Stimulated activated CD4-positive, alpha-beta T cell treated with anti-CD3 and anti-CD28 coated beads, Interleukin-4, amount 100 ng/mL, for 1 hour (primary cell): ENCODE measurements around the gene ATP5IF1.

Experiments
- DNase-seq: peaks from one replicate; pipeline ENCODE4 v3.0.0-alpha.2; 2020

Gene ATP5IF1

DNA sequence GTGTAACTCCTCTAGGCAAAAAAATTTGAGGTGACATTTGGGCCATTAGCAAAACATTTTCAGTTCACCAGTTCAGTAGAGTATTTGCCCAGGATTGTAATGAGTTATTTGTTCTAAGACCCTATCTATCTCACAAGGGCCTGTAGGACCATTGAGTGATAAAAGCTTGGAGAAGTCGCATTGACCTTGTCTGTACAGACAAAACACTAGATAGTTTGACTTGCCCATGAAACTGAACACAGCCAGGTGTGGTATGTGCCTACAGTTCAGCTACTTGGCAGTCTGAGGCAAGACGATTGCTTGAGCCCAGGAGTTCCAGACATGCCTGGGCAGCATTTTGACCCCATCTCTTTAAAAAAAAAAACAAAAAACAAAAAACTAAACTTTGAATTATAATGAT, 3.1 kb downstream of the ATP5IF1 start:
- no peak for DNase-seq

DNA sequence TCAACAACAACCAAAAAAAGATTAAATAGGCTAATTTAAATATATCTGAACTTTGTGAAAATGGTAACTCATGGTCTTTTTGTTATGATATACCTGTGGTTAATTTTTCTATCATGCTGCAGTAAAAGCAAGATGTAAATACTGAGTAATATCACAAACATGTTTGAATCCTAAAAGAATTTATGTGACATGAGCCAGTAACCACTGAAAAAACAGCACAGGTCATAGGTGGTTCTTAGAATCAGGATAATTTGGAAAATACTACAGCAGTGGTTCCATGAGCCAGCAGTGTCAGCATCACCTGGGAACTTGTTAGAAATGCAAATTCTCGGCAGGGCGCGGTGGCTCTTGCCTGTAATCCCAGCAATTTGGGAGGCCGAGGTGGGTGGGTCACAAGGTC, 4.1 kb downstream of the ATP5IF1 start:
- no peak for DNase-seq

DNA sequence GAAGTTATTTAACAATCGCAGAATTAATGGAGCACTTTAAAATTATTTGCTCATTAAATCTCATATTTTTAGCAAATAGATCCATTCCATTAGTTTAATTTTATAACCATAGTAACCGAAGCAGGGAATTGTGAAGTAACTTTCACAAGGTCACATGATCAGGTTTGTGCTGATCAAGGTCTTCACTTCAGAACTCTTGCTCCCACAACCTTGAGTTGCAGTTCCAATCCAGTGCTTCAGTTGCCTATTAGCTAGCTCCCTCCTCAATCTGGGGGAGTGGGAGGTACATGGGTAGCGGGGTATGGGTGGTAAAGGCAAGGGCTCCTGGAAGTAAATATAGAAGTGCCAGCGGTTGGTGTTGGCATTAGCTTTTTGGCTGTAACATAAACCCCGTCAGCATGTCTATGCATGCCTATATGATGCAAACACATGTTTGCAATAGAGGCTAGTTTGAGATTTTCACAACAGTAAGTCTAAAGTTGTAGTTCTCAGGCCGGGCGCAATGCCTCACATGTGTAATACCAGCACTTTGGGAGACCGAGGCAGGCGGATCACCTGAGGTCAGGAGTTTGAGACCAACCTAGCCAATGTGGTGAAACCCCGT, 5.8 kb downstream of the ATP5IF1 start:
- DNase-seq = no peak

DNA sequence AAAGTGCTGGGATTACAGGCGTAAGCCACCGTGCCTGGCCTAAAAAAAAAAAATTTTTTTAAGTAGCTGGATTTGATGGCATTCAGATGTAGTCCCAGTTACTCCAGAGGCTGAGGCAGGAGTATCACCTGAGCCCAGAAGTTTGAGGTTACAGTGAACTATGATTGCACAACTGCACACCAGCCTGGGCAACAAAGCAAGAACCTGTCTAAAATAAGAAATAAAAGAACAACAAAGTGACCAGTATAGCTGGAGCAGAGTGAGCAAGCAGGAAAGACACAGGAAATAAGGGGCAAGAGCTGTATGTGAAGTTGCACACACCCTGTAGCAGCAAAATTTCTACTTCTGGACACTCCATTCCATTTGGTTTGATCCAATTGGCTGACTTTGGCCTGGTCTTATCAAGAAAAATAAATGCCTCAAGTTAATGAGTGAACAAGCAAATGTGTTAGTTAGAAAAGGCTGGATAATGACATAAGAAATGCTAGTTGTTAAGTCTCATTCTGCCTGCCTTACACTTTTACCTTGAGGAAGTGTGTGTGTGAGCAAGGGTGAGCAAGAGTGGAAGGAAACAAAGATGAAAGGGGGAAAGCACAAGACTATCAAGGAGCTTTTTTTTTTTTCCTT, 7.9 kb downstream of the ATP5IF1 start:
- DNase-seq = no peak

DNA sequence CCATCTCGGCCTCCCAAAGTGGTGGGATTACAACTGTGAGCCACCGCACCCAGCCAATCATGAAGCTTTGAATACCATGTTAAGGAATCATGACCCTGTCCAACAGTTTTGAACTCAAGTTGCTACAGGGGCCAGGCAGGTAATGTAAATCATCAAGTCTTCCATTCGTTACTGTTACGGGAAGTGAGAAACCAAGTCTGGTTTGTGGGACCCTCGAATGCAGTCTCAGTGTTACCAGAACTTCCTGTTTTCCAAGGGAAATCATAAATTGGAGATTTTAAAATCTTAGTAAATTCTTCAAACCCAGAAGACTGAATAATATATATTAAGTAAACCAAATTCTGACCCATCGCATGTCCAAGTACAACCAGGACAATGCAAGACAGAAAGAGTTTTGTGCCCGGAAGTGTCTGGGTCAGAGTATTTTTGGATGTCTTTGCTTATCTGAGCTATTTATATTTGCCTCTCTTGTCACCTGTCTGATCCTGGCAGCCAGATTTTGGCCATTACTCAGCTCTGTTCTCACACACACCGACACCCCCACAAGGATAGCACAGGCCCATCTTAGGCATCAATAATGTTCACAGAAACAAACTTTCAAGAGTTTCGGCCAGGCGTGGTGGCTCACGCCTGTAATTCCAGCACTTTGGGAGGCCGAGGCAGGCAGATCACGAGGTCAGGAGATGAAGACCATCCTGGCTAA, 8.8 kb downstream of the ATP5IF1 start:
- DNase-seq = no peak

DNA sequence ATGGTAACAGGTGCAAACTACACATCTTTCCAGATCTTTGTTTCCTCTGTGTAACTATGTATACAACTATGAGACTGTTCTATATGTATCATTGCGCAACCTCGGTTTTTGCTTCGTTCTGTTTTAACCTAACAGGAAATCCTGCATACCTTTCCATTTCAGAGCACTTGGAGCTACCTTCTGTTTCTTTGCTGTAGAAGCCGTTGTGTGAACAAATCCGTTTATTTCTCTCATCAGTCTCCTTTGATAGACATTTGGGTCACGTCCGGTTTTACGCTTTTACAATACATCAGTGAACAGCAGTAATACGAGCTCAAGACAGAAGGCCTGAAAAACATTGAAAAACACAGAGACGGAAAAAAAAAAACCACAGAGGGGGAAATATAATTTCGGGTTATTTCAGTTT, 10.5 kb downstream of the ATP5IF1 start:
- no peak for DNase-seq

DNA sequence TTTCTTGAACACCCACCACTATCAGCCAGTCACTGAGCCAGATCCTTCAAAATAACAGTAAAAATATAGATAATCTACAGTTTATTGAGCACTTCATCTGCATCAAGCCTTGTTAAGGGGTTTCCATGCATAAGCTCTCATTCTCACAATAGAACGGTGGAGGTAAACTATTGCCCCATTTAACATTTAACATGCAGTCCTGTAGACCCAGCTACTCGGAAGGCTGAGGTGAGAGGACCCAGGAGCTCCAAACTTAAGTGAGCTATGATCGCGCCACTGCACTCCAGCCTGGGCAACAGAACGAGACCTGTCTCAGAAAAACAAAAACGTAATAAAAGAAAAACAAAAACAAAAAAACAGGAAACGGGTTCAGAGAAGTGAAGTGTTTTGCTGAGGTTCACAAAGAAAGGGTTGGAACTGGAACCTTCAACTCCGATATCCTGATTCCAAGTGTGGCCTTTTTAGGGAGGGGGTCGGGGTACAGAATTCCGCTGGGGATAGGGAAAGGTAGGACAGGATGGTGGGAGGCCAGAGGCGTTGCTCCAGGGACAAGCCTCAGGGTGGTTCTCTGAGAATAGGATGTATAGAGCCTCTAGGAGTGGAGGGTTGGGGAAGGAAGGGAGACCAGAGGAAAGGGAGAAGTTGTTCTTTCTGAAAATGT, 11.8 kb downstream of the ATP5IF1 start:
- DNase-seq = no peak

DNA sequence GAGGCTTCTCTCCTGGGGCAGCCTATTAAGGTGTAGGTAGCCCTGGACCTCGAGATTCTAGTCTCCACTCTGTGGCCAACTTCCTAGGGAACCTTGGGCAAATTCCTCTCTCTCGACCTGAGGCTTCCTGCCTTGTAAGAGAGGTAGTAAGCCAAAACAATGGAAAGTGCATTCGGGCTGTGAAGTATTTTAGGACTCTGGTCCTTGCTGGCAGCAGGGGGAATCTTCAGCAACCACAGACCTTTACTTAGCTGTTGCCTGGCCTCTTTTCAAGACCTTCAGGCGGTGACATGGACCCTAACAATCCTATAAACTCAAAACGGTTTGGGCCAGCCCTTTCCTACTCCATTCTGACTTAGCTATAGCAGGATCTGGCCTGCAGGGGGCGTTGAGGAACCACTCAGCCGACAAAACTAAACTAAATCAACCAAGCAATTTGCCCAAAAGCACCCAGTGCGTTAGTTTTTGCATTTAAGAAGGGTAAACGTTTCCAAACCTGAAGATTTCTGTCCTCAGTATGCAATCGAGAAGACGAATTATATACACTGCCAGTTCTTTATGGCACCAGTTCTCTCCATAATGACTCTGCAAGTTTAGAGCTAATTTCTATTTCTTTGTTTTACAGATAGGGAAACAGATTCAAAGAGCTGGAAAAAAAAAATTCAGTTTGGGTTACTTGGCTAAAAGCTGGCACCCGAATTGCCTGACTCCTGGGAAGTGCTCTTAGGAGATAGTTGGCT, 12.5 kb downstream of the ATP5IF1 start:
- DNase-seq = peak; percentile 79

DNA sequence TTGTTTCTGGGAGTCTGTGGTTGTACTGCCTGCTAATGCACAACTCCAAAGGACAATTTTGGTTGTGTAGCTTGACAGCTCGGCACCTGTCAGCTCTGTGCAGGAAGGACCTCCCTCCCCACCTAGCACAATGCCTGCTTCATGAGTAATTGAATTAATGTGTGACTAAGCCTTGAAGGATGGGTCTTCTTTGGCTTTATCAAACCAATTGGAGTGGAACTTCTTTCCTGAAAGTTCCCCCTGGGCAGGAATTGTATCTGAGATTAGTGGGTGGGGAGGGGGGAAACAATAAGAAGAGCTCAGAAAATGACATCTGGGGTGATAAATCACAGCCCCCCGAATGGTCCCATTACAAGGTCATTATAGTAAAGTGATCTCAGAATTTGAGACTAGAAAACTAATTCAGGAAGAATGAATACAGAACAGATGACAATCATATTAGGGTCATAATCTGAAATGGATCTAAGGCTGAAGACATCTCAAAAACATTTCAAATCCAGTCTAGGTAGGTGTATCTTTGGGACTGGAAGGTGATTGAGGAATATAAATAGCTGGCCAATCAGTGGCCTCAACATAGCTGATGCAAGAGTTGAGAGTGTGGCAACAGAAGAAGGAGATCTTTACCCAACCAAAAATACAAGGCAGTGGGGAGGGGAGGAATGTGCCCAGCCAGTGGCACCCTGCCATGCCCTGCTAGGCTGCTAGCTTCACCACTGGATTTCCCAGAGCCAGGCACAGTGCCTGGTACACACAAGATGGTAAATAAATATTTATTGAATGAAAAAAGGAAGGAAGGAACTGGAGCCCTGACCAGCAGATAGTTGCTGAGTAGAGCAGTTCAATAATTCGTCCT, 13.3 kb downstream of the ATP5IF1 start:
- peak; percentile 23 for DNase-seq

DNA sequence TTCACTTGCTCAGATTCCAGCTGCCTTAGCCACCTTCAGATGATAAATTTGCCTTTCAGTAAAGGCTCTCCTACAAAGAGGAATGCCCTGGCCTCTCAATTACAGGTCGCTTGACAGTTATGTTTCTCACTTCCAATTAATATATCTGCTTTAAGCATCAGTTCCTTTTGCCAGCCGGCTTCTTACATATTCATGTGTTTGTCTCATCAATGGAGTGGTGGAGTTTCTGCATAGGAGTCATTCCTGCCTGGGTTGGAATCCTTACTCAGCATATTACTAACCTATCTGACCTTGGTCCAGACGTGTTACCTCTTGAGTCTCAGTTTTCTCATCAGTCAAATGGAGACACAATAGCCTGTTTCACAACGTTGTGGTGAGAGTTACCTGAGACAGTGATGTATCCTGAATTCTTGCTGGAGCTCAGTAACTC, 14.0 kb downstream of the ATP5IF1 start:
- no peak for DNase-seq

DNA sequence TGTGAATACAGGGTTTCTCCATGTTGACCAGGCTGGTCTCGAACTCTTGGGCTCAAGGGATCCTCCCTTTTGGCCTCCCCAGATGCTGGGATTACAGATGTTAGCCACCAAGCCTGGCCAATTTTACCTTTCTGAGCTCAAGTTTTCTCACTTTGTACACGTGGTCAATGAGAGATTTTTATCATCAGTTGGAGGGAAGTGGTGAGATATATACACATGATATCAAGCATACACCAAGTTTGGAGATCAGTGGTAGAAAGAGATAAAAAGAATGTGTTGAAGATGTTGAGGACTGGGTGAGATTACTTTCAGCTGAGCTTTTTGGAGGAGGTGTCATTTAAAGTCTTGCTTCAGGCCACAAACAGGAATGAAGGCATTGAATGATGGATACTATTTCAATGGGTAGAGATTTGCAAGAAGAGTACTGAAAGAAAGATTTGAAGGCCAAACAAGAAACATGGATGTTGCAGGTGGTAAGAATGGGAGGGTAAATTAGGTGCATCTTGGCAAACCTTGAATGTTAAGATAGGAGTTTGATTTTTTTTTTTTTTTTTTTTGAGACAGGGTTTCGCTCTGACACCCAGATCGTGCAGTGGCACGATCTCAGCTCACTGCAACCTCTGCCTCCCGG, 20.4 kb downstream of the ATP5IF1 start:
- DNase-seq = no peak

DNA sequence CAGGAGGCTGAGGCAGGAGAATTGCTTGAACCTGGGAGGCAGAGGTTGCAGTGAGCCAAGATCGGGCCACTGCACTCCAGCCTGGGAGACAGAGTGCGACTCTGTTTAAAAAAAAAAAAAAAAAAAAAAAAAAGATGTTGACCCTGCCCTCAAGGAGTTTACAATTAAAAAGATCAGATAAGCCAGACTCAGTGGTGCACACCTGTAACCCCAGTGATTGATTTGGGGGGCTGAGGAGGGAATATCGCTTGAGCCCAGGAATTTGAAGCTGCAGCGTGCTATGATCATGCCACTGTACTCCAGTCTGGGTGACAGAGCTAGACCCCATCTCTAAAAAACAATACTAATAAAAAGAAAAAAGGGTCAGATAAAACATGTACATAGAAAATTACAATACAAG, 21.8 kb downstream of the ATP5IF1 start:
- DNase-seq = no peak

DNA sequence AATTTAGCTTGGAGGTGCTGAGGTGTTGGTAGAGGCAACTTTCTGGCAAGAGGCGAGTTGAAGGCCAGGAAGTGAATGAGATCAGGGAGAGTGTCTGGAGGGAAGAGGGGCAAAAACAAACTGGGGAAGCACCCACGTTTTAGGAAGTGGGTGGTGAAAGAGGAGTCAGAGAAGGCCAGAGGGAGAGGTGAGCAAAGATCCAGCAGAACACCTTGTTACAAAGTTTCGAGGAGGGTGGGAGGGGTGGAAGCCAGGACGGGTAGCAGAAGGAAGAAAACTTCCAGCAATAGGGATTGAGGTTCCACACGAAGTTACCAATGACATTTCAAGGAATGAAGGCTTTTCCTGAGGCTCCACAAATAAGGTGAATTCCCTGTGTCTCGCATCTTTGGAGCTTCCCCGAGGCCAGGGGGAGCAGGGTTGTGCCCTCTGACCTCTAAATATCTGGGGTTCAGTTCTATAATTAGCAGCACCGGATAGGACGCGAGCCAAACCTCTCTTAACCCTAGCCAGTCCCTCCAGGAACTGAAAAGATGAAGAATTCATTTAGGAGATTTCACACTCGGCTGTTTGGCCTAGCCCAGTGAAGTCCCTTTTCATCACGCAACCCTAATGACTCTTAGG, 22.8 kb downstream of the ATP5IF1 start:
- no peak for DNase-seq

DNA sequence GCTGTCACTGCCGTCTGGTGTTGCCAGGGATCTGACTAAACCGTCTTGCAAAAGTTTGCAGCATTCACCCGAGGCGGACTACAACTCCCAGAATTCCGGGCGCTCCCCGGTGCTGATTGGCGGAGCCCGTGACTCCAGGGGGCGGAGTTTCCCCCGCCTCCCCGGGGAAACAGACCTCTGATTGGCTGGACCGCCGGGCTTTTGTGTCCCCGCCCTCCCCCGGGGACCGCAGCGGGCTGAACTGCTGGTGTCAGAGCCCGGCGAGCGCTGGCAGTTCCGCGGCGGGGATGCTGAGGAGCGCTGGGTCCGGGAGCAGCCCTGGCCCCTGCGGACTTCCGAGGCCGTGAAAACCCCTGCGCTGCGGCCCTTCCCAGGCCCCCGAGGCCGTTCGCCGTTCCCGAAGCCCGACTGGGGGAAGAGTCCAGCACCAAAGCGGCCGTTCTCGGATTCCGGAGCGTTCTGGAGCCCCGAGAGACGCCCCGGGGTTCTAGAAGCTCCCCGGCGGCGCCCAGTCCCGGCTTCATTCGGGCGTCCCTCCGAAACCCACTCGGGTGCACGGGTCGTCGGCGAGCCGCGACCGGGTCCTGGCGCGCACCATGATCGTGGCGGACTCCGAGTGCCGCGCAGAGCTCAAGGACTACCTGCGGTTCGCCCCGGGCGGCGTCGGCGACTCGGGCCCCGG, 23.5 kb downstream of the ATP5IF1 start, which contains the start of gene SESN2:
TSS of gene SESN2 (plus strand) at position 267 of the 682 bp plus-strand sequence. CDS start at position 597, 330 bp downstream.
- DNase-seq = peak; percentile 99

DNA sequence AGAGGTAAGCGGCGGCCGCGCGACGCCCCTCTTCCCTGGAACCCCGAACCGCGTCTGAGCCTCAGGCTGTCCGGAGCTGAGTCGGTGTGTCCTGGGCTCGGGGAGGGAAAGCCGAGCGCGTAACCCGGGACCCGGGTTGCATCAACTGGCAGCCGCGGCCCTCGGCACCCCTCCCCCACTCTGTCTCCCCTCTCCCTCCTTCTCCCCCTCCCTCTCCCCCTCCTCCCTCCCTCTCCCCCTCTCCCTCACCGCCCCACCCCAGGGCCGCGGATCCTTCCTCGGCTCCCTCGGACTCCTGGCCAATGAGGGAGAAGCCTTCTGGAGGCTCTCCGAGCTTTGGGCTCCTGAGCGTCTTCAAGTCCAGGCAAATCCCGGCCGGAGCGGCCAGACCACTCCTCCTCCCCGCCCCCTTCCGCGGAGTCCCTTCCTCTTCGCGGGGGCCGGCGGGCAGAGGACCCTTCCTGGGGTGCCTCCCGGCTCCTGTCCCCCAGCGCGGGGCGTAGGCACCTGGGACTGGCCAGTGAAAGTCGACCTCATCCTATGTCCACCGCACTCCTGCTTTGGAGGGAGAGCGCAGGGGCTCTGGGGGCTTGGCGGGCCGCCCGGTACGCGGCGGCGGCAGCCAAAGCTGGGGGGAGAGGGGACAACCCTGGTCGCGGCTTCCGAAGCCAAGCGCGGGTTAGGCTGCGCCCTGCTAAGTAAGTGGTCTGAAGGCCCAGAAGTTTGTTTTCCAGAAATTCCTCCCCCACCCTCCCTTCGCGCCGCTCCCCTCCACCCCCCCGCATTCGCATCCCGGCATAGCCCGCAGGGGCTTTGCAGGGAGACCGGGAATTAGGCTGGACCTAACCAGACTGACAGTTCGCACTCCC, 24.2 kb downstream of the ATP5IF1 start:
- DNase-seq = peak; percentile 54

DNA sequence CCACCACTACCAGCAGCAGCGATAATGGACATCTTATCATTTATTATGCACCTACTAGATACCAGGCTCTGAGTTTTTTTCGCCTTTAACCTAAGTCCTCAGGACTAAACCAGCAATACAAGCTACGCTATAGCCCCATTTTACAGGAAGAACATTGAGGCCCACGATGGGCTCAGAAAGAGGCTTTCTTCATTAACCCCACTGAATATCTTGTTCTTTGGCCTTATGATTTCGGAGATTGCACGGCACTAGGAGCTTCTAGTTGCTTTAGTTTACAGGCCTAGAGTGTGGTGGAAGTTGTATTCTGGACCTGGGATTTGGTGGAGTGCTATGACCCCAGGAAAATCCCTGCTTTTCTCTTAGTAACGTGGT, 24.9 kb downstream of the ATP5IF1 start:
- DNase-seq = no peak

DNA sequence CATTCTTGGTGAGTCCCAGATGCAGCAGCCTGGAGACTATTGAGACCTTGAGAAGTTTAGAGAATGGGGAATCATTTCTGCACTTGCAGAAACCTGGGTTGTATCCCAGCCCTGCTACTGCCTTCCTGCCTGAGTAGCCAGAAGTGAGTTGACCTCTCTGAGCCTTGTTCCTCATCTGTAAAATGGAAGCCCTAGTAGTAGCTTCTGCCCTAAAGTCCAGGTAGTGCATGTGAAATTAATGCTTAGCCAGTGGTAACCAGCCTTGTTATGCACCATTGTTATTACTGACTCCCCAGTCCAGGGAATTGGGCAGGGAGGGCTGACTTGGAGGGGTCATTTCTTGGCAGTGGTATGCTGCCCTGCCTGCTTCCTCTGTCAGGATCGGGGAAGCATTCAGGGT, 29.0 kb downstream of the ATP5IF1 start:
- no peak for DNase-seq

DNA sequence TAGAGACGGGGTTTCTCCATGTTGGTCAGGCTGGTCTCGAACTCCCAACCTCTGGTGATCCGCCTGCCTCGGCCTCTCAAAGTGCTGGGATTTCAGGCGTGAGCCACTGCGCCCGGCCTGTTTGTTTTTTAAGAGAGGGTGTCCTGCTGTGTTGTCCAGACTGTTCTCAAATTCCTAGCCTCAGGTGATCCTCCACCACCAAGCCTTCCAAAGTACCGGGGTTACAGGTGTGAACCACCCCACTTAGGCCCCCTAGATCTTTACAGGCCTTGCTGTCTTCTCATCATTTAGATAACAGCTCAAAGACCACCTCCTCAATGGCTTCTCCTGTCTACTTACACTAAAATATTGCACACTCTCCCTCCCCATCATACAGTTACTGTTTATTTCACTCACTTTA, 29.7 kb downstream of the ATP5IF1 start:
- DNase-seq = no peak

DNA sequence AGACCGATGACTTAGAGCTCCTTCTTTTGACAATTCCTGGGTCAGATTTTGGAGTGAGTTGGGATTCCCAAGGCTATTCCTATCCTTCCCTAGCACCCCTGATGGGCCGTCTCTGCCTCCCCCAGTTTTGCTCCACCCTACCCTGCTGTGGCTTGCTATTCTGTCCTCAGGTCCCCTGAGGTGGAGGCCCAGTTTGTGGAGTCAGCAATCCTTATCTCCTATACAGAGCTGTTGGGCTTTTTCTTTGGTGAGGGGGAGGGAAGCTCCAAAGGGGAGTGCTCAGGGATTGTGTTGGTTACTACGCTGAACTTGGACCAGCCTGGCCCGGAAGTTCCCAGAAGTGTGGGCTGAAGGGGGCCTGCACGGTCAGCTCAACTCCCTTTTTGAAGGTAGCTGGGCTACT, 31.0 kb downstream of the ATP5IF1 start:
- no peak for DNase-seq
